NCI-H510A (cell line): ENCODE results near the gene B3GNT5.

ENCODE experiments used
- DNase-seq: peaks from one replicate; lab custom pipeline; 2025; lab: John Stamatoyannopoulos, UW

Gene B3GNT5

GRCh38 chr3:183230826-183231225 lies 22.2 kb upstream of the B3GNT5 start:
- no peak for DNase-seq

DNA sequence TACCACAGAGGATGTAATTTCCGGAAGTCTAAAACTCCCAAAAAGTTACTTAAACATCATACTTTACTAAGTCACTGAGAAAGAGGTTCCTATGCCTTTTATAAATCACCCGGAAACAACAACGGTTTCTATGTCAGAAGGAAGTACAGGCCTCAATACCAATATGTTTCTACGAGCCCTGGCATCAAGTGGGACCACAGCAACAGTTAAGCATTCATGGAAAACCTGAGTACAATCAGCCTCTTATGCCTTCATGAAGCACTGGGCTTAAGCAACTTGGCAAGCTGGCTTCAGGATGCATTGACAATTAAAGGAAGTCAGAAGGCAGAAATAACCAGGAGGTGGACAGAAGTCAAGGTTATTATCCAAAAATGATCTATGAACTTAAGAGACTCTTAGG lies 19.1 kb upstream of the B3GNT5 start:
- DNase-seq = no peak

DNA sequence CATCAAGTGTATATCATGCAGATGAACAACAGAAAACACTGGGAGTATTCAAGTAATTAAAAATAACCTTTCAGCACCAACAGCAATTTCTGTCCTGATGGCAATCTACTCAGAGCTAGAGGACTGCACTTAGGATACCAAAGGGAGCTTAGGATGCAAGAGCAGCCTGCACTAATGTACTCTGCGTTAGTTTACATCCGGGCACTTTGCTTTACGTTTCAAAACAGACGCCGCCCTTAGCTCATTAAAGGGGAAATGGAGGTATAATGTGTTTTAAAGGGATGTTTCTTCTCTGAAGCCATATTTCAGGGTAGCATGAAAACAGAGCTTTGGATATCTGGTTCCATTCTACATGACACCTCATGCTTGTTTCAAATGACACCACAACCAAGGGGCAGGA lies 14.0 kb upstream of the B3GNT5 start:
- DNase-seq = no peak

DNA sequence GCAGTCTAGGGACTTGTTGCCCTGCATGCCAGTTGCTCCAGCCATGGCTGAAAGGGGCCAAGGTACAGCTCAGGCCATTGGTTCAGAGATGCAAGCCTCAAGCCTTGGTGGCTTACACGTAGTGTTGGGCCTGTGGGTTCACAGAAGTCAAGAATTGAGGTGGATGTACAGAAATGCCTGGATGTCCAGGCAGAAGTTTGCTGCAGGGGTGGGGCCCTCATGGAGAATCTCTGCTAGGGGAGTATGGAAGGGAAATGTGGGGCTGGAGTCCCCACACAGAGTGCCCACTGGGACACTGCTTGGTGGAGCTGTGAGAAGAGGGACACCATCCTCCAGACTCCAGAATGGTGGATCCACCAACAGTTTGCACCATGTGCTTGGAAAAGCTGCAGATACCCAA lies 10.6 kb upstream of the B3GNT5 start:
- no peak for DNase-seq

DNA sequence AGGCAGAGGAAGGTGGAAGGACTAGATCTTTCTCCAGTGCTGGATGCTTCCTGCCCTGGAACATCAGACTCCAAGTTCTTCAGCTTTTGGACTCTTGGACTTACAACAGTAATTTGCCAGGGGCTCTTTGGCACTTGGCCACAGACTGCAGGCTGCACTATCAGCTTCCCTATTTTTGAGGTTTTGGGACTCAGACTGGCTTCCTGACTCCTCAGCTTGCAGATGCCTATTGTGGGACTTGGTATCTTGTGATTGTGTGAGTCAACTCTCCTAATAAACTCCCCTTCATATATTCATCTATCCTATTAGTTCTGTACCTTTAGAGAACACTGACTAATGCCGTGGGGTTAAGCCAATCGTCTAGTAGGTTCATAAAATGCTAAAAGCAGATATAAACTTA lies 8.8 kb upstream of the B3GNT5 start:
- DNase-seq = no peak

DNA sequence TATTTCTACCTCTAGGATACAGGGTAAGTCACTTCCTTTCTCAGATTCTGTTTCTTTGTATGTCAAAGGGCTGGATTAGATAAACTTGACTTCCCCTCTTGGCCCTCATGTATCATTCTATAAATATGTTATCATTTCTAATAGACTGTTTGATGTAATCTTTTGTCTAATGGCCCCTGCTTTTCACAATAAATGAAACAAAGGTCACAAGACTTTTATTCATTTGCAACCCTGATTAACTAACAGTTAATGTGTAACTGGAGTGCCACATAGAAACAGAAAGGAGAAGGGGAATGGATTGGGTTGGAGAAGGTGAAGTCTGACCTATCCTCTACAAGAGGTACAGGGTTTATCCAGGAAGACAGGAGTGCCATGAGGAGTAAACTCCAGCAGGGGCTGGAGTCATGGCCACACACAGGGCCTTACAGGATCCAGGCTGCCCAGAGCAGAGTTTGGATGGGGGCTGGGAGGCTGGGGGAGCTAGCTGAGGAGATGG lies 8.0 kb upstream of the B3GNT5 start:
- DNase-seq = no peak

DNA sequence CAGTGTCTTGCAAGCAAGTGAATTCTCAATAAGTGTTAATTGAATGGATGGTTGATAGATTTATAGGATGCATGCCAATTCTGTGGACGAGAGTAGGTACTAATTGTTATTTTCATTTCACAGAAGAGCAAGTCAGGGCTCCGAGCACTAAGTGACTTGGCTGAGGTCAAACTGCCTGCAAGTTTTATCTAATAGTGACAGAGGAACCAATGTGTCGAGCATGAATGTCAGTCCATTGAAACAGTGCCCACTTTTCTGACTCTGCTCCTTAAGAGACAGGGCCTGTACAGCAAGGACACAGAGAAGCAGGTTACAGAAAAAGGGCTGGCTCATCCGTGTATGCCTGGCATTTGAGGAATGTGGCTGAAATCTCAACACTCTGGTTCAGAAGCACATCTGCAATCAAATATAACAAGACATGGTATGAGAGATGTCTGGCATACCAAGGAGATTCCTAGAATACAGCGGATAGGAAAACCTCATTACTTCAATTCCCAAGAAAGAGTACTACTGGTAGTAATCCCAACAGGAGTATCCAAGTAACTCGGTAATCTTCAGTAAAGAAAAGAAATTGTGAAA lies 6.0 kb upstream of the B3GNT5 start:
- DNase-seq = no peak

- no peak for DNase-seq
These were observed 3.9 kb upstream of the B3GNT5 start for GRCh38 chr3:183249006-183249718.

DNA sequence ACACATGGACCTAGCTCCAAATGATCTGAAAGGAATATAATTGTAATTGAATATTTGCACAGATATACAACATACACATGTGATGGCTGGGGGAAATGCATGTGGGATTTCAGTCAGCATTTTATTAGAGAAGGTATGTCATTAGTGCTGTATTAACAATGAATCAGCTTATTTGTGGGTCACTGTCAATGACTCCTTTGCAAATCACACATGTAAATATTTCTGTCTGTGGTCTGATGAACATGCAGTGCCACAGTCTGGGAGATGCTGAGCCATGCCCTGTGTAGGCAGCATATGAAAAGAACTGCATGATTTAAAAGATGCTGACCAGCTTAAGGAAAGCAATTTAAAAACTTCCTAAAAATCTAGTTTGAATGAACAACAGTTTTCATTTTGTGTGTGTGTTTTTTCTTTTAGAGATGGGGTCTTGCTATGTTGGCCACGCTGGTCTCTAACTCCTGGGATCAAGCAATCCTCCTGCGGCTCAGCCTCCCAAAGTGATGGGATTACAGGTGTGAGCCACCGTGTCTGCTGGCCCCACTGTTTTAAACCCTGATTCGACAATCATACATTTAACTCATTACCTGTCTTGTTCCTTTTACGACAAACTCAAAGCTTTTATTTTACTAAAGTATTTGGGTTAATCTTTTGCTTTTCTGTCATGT lies 803 bp upstream of the B3GNT5 start:
- no peak for DNase-seq

- DNase-seq = no peak
These were observed 754 bp downstream of the B3GNT5 start for GRCh38 chr3:183253528-183254486.

GRCh38 chr3:183254487-183255347 lies 1.7 kb downstream of the B3GNT5 start:
- no peak for DNase-seq

- no peak for DNase-seq
These were observed 2.3 kb downstream of the B3GNT5 start for GRCh38 chr3:183255348-183255730.

- no peak for DNase-seq
These were observed 6.0 kb downstream of the B3GNT5 start for GRCh38 chr3:183259087-183259486.

DNA sequence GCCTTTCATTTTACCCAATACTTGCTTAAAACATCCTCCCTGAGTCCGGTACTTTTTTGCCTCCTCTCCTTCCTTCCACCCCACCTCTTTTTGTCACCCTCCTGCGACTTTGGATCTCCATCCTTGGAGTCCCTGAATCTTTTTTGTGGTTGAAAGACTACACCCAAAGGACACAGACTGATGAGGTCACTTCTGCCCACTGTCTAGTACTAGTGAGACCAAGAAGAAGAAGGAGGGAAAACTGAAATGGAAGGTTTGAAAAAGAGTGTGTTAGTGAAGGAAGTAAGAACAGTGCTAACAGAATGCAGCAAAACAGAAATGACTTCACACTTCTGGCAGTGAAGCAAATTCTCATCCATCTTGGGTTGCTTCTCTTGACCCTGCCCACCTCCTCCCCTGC lies 6.6 kb downstream of the B3GNT5 start:
- DNase-seq = no peak

- no peak for DNase-seq
These were observed 7.3 kb downstream of the B3GNT5 start for GRCh38 chr3:183260167-183260904.

- no peak for DNase-seq
These were observed 8.2 kb downstream of the B3GNT5 start for GRCh38 chr3:183261151-183261724.

DNA sequence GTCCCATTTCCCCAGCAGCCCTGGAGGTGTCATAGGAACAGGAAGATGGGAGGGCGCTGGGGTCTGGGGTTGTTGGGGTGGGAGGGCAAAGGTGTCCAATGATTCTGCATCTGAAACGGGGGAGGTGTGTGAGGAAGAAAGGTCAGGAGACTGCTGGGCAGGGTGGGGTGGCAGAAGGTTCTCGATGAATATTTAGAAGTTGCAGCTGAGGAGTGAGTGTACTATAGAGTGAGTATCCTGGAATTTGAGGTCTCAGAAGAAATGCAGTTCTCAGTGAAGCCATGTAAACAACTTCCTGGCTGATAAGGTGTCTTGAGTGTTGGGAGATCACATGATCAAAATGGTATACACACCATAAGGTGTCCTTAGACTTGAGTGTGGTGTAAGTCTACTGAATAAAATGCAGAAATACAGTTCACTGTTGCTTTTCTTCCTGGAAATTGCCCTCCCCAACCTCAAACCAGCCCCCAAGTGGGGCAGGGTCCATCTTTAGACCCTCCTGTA lies 9.9 kb downstream of the B3GNT5 start:
- no peak for DNase-seq

DNA sequence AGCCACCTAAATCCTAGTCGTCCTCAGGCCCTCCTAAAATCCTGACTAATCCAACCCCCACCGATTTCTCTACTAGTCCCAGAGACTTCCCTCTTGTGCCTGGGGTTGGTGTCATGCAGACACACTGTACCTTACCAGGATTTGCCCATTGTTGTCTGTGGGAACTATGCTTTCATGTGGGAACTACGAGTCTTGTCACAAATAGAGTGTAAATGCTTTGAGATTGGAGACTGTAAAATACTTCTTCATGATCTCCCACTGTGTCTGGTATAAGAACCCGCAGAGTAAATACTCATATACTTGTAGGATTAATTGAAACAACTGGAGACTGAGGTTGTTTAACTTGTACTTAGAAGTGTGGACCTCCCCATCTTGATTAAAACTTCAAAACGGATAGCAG lies 11.2 kb downstream of the B3GNT5 start:
- DNase-seq = no peak

DNA sequence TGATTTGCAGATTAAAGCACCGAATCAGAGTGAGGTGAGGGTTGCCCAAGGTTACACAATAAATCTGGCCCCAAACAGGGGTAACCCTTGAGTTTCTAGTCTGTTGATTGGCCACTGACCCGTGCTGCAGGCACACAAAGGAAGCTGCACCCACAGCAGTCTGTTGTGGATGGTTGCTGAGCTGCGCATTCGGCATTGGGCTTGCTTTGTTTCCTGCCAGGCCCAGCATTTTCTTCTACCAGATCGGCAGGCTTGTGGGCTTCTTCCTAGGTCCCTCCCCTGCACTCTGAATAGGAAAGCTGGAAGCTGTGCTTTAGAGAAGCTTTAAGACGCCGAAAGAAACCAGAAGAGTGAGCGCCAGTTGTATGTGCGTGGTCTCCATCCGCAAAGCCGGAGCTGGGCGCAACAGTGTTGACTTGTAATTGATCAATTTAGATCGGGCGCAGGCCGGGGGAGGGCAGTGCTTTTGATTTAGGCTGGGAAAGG lies 12.1 kb downstream of the B3GNT5 start:
- no peak for DNase-seq
